Stimulated activated CD4-positive, alpha-beta T cell treated with anti-CD3 and anti-CD28 coated beads, TNF-alpha, amount 100 ng/mL, for 48 hours (primary cell): ENCODE data around the gene RALGAPA1.

ENCODE experiments used
- DNase-seq, 3 donors: peaks; one replicate each; pipeline ENCODE4 v3.0.0-alpha.2; 2020; ENCODE audit warnings: low read depth in 3 of 3

RALGAPA1 gene

GRCh38 chr14:35539969-35540368 is 269.1 kb downstream of the RALGAPA1 start:
- DNase-seq: no peak

- no peak for DNase-seq
These were observed 273.5 kb downstream of the RALGAPA1 start for GRCh38 chr14:35535483-35536112.

- DNase-seq: peak; percentile 37 to 47 (median 41)
These were observed 274.1 kb downstream of the RALGAPA1 start for GRCh38 chr14:35534873-35535482.

GRCh38 chr14:35534208-35534872 is 274.8 kb downstream of the RALGAPA1 start:
- peak in 1 of 3 donors; percentile 7 for DNase-seq

- peak; percentile 43 to 79 (median 43) for DNase-seq
These were observed 275.5 kb downstream of the RALGAPA1 start, which contains the start of gene INSM2 for GRCh38 chr14:35533357-35534207. INSM2 (plus strand) TSS chr14:35534164; CDS start chr14:35534253, 89 bp downstream.

GRCh38 chr14:35532783-35533356 is 276.2 kb downstream of the RALGAPA1 start:
- no peak for DNase-seq

- DNase-seq: no peak
These were observed 276.9 kb downstream of the RALGAPA1 start for GRCh38 chr14:35531960-35532747.

- no peak for DNase-seq
These were observed 282.1 kb downstream of the RALGAPA1 start for GRCh38 chr14:35526962-35527361.

- DNase-seq: no peak
These were observed 283.4 kb downstream of the RALGAPA1 start for GRCh38 chr14:35525695-35526094.

- no peak for DNase-seq
These were observed 289.1 kb downstream of the RALGAPA1 start for GRCh38 chr14:35519986-35520385.

GRCh38 chr14:35515916-35516315 is 293.2 kb downstream of the RALGAPA1 start:
- no peak for DNase-seq

- DNase-seq: no peak
These were observed 296.3 kb downstream of the RALGAPA1 start for GRCh38 chr14:35512765-35513164.

- DNase-seq: no peak
These were observed 299.2 kb downstream of the RALGAPA1 start for GRCh38 chr14:35509846-35510245.

GRCh38 chr14:35506927-35507326 is 302.2 kb downstream of the RALGAPA1 start:
- DNase-seq: no peak

- DNase-seq: no peak
These were observed 302.6 kb downstream of the RALGAPA1 start for GRCh38 chr14:35506461-35506860.

GRCh38 chr14:35504260-35504659 is 304.8 kb downstream of the RALGAPA1 start:
- no peak for DNase-seq

GRCh38 chr14:35503646-35504045 is 305.4 kb downstream of the RALGAPA1 start:
- DNase-seq: no peak

- no peak for DNase-seq
These were observed 309.9 kb downstream of the RALGAPA1 start for GRCh38 chr14:35499180-35499579.

- no peak for DNase-seq
These were observed 313.8 kb downstream of the RALGAPA1 start for GRCh38 chr14:35495278-35495677.

GRCh38 chr14:35492569-35493014 is 316.5 kb downstream of the RALGAPA1 start:
- no peak for DNase-seq
